IMR-90 (cell line): ENCODE results near the gene HJURP. TPM values are rescaled to one million over a fixed set of nuclear protein-coding genes. Genes with fewer than 3 reads are reported as not detected.

Experiments used
- ATAC-seq: fragments of 200-7000 bp; cut with Tn5 transposase; 2 replicates; pipeline ENCODE4 v1.9.1; 2020; ENCODE audit warnings: low read depth, mild to moderate bottlenecking, moderate library complexity
- BruUV-seq: library from RNA; stranded (reverse); fragments of 400-500 nt; replicated peaks from 2 replicates; lab custom pipeline; 2021; lab: Mats Ljungman, UMichigan
- CTCF ChIA-PET: fragments of 300-600 bp; formaldehyde crosslinking; extraction: SDS; loops from one replicate; lab custom pipeline; 2021; ENCODE audit warnings: antibody characterized with exemption; lab: Yijun Ruan, JAX
- POLR2A ChIA-PET: fragments of 300-600 bp; sonication (Branson Sonifier 250); formaldehyde crosslinking; loops from one replicate; lab custom pipeline; 2022; ENCODE audit warnings: antibody characterized with exemption; ENCODE audit not compliant: unreplicated experiment; lab: Charles Lee
- DNase-seq: peaks from one replicate; pipeline ENCODE4 v3.0.0; 2013
- H2AFZ ChIP-seq: replicated peaks from 2 replicates; pipeline ENCODE3; 2013; ENCODE audit warnings: low read length, mild to moderate bottlenecking; ENCODE audit not compliant: poor library complexity
- H2AK5ac ChIP-seq: 2 replicates; pipeline ENCODE4 v1.6.1; 2013; ENCODE audit warnings: low read depth, low read length, inconsistent platforms
- H2AK9ac ChIP-seq: replicated peaks from 2 replicates; pipeline ENCODE3; 2013; ENCODE audit warnings: mild to moderate bottlenecking, low read depth, low read length, moderate library complexity; ENCODE audit not compliant: poor library complexity
- H2BK120ac ChIP-seq: 2 replicates; pipeline ENCODE4 v1.6.1; 2013; ENCODE audit warnings: low read depth, low read length, inconsistent platforms
- H2BK15ac ChIP-seq: 3 replicates; pipeline ENCODE4 v1.6.1; 2013; ENCODE audit warnings: low read depth, low read length, inconsistent platforms
- H2BK20ac ChIP-seq: 2 replicates; pipeline ENCODE4 v1.6.1; 2013; ENCODE audit warnings: low read depth, mild to moderate bottlenecking, inconsistent platforms, low read length, moderate library complexity
- H2BK5ac ChIP-seq: 2 replicates; pipeline ENCODE4 v1.6.1; 2013; ENCODE audit warnings: mild to moderate bottlenecking, low read depth, low read length, inconsistent platforms; ENCODE audit not compliant: poor library complexity, severe bottlenecking
- H3K14ac ChIP-seq: replicated peaks from 2 replicates; pipeline ENCODE4 v1.6.1; 2013; ENCODE audit warnings: low read depth, low read length, inconsistent platforms
- H3K18ac ChIP-seq: 2 replicates; pipeline ENCODE4 v1.6.1; 2013; ENCODE audit warnings: low read depth, low read length, control low read depth
- H3K23ac ChIP-seq: 2 replicates; pipeline ENCODE4 v1.6.1; 2013; ENCODE audit warnings: low read depth, low read length, inconsistent platforms
- H3K27ac ChIP-seq: 2 replicates; pipeline ENCODE4 v1.5.1; 2013; ENCODE audit warnings: mild to moderate bottlenecking, control low read depth, low read length; ENCODE audit not compliant: insufficient read depth
- H3K27me3 ChIP-seq: 2 replicates; pipeline ENCODE4 v1.6.1; 2013; ENCODE audit warnings: low read length; ENCODE audit not compliant: control insufficient read depth, insufficient read depth
- H3K36me3 ChIP-seq: 2 replicates; pipeline ENCODE4 v1.6.1; 2013; ENCODE audit warnings: low read length, mixed read lengths; ENCODE audit not compliant: control insufficient read depth, insufficient read depth
- H3K4ac ChIP-seq: 2 replicates; pipeline ENCODE4 v1.6.1; 2013; ENCODE audit warnings: low read depth, low read length, inconsistent platforms
- H3K4me1 ChIP-seq: 2 replicates; pipeline ENCODE4 v1.6.1; 2013; ENCODE audit warnings: low read length, mixed read lengths; ENCODE audit not compliant: control insufficient read depth, insufficient read depth
- H3K4me2 ChIP-seq: 2 replicates; pipeline ENCODE4 v1.6.1; 2013; ENCODE audit warnings: low read depth, mild to moderate bottlenecking, control low read depth, low read length, moderate library complexity
- H3K4me3 ChIP-seq: 2 replicates; pipeline ENCODE4 v1.5.1; 2013; ENCODE audit warnings: low read depth, mild to moderate bottlenecking, control low read depth, low read length, moderate library complexity; ENCODE audit not compliant: insufficient read depth
- H3K56ac ChIP-seq: 2 replicates; pipeline ENCODE4 v1.6.1; 2013; ENCODE audit warnings: low read length, inconsistent platforms; ENCODE audit not compliant: insufficient read depth; ENCODE audit errors: extremely low read depth
- H3K79me1 ChIP-seq, 2 experiments: 2 replicates each; pipeline ENCODE4 v1.6.1; 2013; ENCODE audit warnings: low read length in 2 of 2, inconsistent platforms in 1 of 2, low read depth in 1 of 2
- H3K9ac ChIP-seq: 2 replicates; pipeline ENCODE4 v1.6.1; 2013; ENCODE audit warnings: low read depth, low read length, control low read depth
- H3K9me1 ChIP-seq: 2 replicates; pipeline ENCODE4 v1.6.1; 2013; ENCODE audit warnings: low read length, inconsistent platforms; ENCODE audit not compliant: insufficient read depth
- H3K9me3 ChIP-seq: 2 replicates; pipeline ENCODE4 v1.6.1; 2013; ENCODE audit warnings: low read length; ENCODE audit not compliant: control insufficient read depth, insufficient read depth
- H4K20me1 ChIP-seq: 2 replicates; pipeline ENCODE4 v1.6.1; 2013; ENCODE audit warnings: low read length, inconsistent platforms; ENCODE audit not compliant: insufficient read depth
- H4K5ac ChIP-seq: 2 replicates; pipeline ENCODE4 v1.6.1; 2013; ENCODE audit warnings: mild to moderate bottlenecking, low read depth, low read length, control low read depth
- H4K8ac ChIP-seq, 2 experiments: 2 replicates each; pipeline ENCODE4 v1.6.1; 2013; ENCODE audit warnings: low read depth in 2 of 2, low read length in 2 of 2, control low read depth in 1 of 2, inconsistent platforms in 1 of 2
- H4K91ac ChIP-seq: 2 replicates; pipeline ENCODE4 v1.6.1; 2013; ENCODE audit warnings: low read depth, low read length, inconsistent platforms; ENCODE audit not compliant: insufficient read depth
- CEBPB ChIP-seq: IDR thresholded peaks from 2 replicates; pipeline ENCODE4 v1.6.1; 2012; ENCODE audit warnings: low read depth, low read length, improper control_type of control experiment
- WGBS, 2 experiments: methylation state at CpG; one replicate each; pipeline versions ENCODE4 v1.1.5 to v1.1.7; 2013; ENCODE audit warnings: missing lambda C conversion rate in 2 of 2; ENCODE audit not compliant: insufficient read length in 1 of 2; ENCODE audit errors: extremely low coverage in 2 of 2; 5-methylcytosine and 5-hydroxymethylcytosine counted together
- dilution Hi-C: fragments of 300-500 bp; cut with HindIII; formaldehyde crosslinking; loops from one replicate; pipeline ENCODE4 v1.14.3; 2018; ENCODE audit warnings: low sequenced_read_pairs; ENCODE audit not compliant: unreplicated experiment
- in situ Hi-C: fragments of 300-500 bp; cut with MboI; formaldehyde crosslinking; loops from 3 replicates; pipeline ENCODE4 v1.14.3; 2019; ENCODE audit warnings: low sequenced_read_pairs, inconsistent platforms, mixed read lengths
- intact Hi-C: fragments of 100-400 bp; cut with micrococcal nuclease; formaldehyde crosslinking; loops from 2 replicates; pipeline ENCODE4 v1.10.0; 2022
- polyA plus RNA-seq, 3 experiments: library from polyadenylated mRNA; depleted of rRNA; stranded (reverse); fragments of >200 nt; gene quantifications; 2 replicates each; pipeline ENCODE4 v1.2.3, GENCODE V29; 2012; ENCODE audit warnings: low replicate concordance in 1 of 3
- total RNA-seq: library from RNA; depleted of rRNA; stranded (reverse); fragments of >200 nt; gene quantifications from 2 replicates; pipeline ENCODE4 v1.2.3, GENCODE V29; 2012

Gene HJURP
- total and polyA plus RNA-seq, 2 of the 4 experiments (the other 2 are of a cell fraction): 22.6 to 26.5 TPM

DNA sequence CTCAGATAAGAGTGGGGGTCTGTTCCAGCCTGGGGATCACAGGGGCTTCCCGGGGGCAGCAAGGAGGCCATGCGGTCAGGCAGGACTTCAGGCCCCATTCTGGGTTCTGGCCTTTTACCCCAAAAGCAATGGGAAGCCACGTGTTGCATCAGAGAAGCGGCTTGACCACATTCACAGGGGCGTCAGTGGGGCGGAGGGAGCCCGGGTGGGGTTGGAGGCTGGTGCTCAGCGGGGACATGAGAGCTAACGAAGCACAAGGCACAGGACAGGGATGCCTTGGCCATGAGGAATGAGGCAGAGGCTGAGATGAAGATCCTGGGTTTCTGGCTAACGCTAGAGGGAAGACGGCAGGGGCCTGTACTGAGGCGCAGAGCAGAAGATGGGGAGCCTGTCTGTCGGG is 6.1 kb downstream of the HJURP start:
- Histone ChIP-seq H4K5ac (no peak overlapping the region), H2BK120ac (no peak overlapping the region), H3K9me3 (no peaks in the 10 kb centered on the region), H4K20me1 (peaks cover 4% of the 10 kb centered on the region), H3K56ac (no peak overlapping the region), H3K4me3 (no peak overlapping the region), H3K27ac (no peak overlapping the region), H3K27me3 (no peaks in the 10 kb centered on the region), H2AK5ac (no peak overlapping the region), H3K9me1 (peaks cover 13% of the 10 kb centered on the region; the same call in 1 of the 2 replicates), H2BK5ac (no peak overlapping the region), H4K8ac (no peak overlapping the region), H3K9ac (no peak overlapping the region), H2BK20ac (no peak overlapping the region), H2BK15ac (no peak overlapping the region), H3K4me1 (peaks cover 6% of the 10 kb centered on the region), H4K91ac (no peak overlapping the region), H2AK9ac (no peak overlapping the region), H3K79me1 (peaks cover 47 to 70% of the 10 kb centered on the region in 2 experiments), H3K18ac (no peak overlapping the region), H3K4me2 (no peak overlapping the region), H3K23ac (no peak overlapping the region), H3K4ac (no peak overlapping the region), H2AFZ (no peak overlapping the region), H3K36me3 (peaks cover 19% of the 10 kb centered on the region), H3K14ac (no peak overlapping the region)
- BruUV-seq: no TSS peak
- DNase-seq (no peak), ATAC-seq (no peak)
- in situ Hi-C loops (loop anchor here (25.0 kb wide), 1 partner anchor 386 kb away; no protein-coding TSS in a partner anchor), dilution Hi-C loops (no loop called here), intact Hi-C loops (no loop called here)
- TF ChIP-seq CEBPB: no peak
- 98% methylated on average over 9 of the region's 13 CpGs; no CpG with 5 or more reads in 1 of the 2 experiments for whole genome bisulfite sequencing, 2 experiments
- POLR2A ChIA-PET: no interaction called here
- CTCF ChIA-PET: no interaction called here
